LNCaP clone FGC (cell line): ENCODE measurements around the gene TMPRSS6.

Source experiments
- DNase-seq: peaks from one replicate; pipeline ENCODE4 v3.0.0-alpha.2; 2011; ENCODE audit warnings: low read depth
- H3K4me3 ChIP-seq: 2 replicates; pipeline ENCODE4 v1.5.1; 2011; ENCODE audit warnings: mild to moderate bottlenecking, low read depth, low read length, control low read depth
- TF ChIP-seq, protein P1 (sequence below): IDR thresholded peaks from 2 replicates; pipeline ENCODE4 v1.5.1; 2012; ENCODE audit warnings: mild to moderate bottlenecking; ENCODE audit not compliant: control insufficient read depth, insufficient read depth; ENCODE audit errors: extremely low read depth

TMPRSS6 gene

DNA sequence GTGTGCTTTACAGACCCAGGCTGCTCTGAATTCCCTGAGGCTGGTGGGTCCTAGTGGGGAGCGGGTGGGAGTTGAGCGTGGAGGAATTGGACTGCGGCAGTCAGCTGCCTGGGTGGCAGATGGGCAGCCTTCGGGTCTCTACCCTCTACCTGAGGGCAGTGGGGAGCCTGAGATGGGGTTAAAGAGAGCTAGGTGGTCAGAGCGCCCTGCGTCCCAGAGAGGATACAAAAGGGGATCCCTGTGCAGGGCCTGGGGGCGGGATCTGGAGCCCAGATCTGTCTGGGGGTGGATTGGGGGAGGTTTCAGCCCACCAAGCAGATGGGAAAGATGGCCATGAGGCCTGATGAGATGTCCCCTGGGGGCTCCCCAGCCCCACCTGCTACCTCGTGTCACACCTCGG lies 39.8 kb downstream of the TMPRSS6 start:
- DNase-seq, result no peak
- H3K4me3 ChIP-seq, result no peak overlapping the region
- TF ChIP-seq, protein P1, sequence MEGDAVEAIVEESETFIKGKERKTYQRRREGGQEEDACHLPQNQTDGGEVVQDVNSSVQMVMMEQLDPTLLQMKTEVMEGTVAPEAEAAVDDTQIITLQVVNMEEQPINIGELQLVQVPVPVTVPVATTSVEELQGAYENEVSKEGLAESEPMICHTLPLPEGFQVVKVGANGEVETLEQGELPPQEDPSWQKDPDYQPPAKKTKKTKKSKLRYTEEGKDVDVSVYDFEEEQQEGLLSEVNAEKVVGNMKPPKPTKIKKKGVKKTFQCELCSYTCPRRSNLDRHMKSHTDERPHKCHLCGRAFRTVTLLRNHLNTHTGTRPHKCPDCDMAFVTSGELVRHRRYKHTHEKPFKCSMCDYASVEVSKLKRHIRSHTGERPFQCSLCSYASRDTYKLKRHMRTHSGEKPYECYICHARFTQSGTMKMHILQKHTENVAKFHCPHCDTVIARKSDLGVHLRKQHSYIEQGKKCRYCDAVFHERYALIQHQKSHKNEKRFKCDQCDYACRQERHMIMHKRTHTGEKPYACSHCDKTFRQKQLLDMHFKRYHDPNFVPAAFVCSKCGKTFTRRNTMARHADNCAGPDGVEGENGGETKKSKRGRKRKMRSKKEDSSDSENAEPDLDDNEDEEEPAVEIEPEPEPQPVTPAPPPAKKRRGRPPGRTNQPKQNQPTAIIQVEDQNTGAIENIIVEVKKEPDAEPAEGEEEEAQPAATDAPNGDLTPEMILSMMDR, result no peak

DNA sequence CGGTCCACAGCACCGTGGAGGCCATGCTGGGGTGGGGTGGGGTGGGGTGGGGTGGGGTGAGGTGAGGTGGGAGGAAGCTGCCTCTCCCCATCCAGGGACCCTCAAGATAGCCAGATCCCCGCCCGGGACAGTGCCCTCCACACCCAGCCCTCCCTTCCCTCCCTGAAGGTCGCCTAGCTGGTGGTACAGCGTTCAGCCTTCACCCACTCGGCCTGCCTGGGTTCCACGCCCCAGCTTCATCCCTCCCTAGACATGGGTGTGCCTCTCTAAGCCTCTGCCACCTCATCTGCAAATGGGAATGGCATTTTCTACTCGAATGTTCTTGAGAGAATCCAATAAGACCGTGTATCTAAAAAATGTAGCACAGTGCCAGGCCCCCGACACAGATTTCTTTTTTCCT lies 40.2 kb downstream of the TMPRSS6 start:
- TF ChIP-seq, protein P1, result no peak
- DNase-seq, result no peak
- H3K4me3 ChIP-seq, result no peak overlapping the region

DNA sequence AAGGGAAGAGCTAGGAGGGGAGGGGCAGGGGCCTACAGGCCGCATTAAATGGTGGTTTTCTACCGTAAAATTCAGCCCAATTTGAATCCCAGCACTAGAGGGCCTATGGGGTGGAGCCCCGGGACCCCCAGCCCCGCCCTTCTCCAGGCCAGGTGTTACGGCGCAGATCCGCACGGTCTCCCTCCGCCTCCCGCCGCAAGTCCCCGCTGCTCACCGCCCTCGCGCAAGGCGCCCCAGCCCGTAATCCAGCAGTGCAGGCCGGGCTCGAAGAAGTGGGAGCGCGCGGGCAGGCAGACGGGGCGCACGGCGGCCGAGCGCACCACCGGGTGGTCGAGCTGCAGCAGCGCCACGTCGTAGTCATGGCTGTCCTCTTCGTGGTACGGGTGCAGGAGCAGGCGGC lies 40.7 kb downstream of the TMPRSS6 start:
- H3K4me3 ChIP-seq, result no peak overlapping the region
- TF ChIP-seq, protein P1, result no peak
- DNase-seq, result no peak

DNA sequence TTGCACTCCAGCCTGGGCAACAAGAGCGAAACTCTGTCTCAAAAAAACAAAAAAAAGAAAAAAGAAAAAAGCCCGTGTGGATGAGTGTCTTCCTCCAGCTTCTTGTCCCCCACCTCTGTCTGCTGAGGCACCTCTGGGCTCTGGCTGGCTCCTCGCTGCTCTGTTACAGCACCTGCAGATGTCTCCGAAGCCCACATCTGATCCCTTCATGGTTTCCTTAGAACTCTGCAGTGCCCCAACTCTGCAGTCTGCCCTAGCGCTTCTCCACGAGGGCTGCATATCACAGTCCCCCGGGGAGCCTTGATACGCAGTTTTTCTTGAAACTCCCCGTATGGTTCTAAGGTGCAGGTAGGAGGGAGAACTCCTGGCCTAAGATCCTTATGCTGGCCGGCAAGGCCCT lies 42.1 kb downstream of the TMPRSS6 start:
- no peak overlapping the region for H3K4me3 ChIP-seq
- no peak for DNase-seq

DNA sequence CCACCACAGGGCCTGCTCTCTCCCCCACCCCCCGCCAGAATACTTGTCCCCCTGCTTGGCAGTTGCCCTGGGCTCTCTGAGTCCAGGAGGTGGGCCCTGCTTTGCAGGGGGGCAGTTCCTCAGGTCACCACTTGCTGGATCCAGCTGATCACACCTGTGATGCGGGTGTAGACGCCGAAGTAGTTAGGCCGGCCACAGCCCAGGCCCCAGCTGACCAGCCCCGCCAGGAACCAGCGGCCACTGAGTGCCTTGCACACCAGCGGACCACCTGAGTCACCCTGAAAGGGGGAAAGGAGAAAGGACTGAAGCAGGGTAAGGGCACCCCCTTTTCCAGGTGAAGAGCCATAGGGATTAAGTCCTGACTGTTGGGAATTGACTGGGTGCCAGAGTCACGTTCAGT lies 43.6 kb downstream of the TMPRSS6 start:
- TF ChIP-seq, protein P1, result no peak
- DNase-seq, result no peak
- H3K4me3 ChIP-seq, result no peak overlapping the region

More for the DNA sequence above, 42.1 kb downstream of the TMPRSS6 start:
- TF ChIP-seq, protein P1, result no peak

DNA sequence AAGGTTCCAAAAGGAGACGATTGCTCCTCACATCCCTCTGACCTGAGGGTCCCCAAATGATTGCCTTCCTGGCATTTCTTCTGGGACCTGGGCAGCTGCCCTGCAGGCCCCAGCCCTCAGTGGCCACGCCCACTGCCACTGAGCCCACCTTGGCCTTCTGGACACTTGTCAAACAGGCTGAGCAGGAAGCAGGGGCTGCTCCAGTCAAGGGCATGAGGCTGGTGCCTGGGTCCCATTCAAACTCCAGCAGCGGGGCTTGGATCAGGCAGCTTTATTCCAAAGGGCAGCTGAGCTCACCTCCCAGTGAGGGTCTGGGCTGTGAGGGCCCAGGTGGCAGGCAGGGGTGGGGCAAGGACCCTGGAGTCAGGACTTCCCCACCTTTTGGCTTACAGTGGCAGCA lies 44.3 kb downstream of the TMPRSS6 start:
- TF ChIP-seq, protein P1, result no peak
- no peak overlapping the region for H3K4me3 ChIP-seq
- DNase-seq, result no peak

DNA sequence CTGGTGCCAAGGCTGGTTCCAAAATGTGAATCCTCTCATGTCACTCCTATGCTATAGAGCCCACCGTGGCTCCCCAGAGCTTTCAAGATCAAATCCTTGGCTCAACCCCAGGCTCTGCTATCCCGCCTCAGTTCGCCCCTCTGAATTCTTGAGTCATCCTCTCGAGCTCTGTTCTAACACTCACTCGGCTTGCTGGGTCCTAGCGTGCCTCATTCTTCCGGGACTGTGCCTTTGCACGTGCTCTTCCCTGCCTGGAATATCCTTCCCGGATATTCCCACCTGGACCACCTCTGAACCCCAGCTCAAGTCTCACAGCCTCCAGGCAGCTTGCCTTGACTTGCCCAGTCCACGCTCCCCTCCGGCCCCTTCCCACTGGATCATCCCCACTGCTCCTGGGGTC lies 45.0 kb downstream of the TMPRSS6 start:
- DNase-seq, result no peak
- TF ChIP-seq, protein P1, result no peak
- H3K4me3 ChIP-seq, result no peak overlapping the region
